ENCODE data around the gene ABCC4.
"Not testable (repeated sequence)": the region's sequence is repeated elsewhere in the genome, so short reads cannot be mapped to it uniquely, and the experiment has no call there.

Gene ABCC4

DNA sequence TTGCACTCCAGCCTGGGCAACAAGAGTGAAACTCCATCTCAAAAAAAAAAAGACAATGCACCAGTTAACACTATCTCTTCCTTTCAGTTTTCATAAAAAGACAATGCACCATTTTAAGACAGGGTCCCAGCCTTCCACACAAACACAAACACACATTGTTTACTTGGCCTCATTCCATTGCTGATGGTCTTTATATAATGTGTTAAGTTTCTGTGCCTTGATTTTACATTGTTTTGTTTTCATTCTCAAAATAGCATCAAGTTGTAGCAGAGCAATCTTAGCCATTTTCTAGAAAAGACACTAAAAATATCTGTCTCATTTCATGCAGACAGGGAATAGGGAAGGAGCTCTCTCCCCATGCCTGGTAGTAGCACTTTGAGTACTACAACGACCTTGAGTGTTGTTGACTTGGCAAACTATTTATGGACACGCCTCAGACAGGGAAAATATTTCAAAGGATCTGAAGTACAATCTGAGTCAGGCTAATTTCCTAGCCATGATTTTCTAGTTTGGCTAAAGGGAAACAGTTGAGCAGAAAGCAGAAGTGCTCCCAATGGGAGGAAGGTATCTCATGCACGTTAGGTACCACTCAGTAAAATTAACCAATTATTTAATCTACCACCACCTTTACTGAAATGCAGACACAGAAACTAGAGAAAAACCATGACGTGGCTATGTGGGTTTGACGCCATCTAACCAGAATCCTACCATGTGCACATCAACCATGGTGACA is 120.6 kb downstream of the ABCC4 start:
- WGBS (ENCODE audit: insufficient coverage), result 85% methylated on average over 4 of the region's 5 CpGs
- Histone ChIP-seq H3K27me3 (replicated peaks in 2 of 5; ENCODE audit: control insufficient read depth in 4 of 5, insufficient read depth in 5 of 5, low read length in 4 of 5) (peaks cover 0 to 2% (median 0%) of the 10 kb centered on the region in 5 experiments), H3K4me3 (ENCODE audit: control insufficient read depth in 1 of 7, extremely low read depth in 1 of 7, insufficient read depth in 4 of 7, low read depth in 2 of 7, low read length in 6 of 7) (no peak overlapping the region), H3K9me3 (ENCODE audit: control extremely low read depth in 1 of 5, control insufficient read depth in 4 of 5, insufficient read depth in 2 of 5, low read depth in 1 of 5, low read length in 4 of 5) (peaks cover 0 to 13% (median 3%) of the 10 kb centered on the region in 5 experiments), H3K36me3 (ENCODE audit: control insufficient read depth in 4 of 4, insufficient read depth in 4 of 4, low read length in 3 of 4) (peaks cover 0 to 24% (median 7%) of the 10 kb centered on the region in 4 experiments), H3K4me1 (ENCODE audit: control extremely low read depth in 1 of 4, control insufficient read depth in 4 of 4, insufficient read depth in 4 of 4, low read length in 3 of 4) (peaks cover 4 to 35% (median 14%) of the 10 kb centered on the region in 4 experiments), H3K27ac (ENCODE audit: insufficient read depth in 1 of 2, low read depth in 1 of 2, low read length in 2 of 2, poor library complexity in 1 of 2, severe bottlenecking in 2 of 2) (no peak overlapping the region)
- ChIA-PET CTCF (interaction anchor here (2.8 kb wide), 1 partner anchor 23 kb away, joined by 11 read pairs; no protein-coding TSS in a partner anchor), POLR2A (no interaction called here)
- DNase-seq, result no peak

DNA sequence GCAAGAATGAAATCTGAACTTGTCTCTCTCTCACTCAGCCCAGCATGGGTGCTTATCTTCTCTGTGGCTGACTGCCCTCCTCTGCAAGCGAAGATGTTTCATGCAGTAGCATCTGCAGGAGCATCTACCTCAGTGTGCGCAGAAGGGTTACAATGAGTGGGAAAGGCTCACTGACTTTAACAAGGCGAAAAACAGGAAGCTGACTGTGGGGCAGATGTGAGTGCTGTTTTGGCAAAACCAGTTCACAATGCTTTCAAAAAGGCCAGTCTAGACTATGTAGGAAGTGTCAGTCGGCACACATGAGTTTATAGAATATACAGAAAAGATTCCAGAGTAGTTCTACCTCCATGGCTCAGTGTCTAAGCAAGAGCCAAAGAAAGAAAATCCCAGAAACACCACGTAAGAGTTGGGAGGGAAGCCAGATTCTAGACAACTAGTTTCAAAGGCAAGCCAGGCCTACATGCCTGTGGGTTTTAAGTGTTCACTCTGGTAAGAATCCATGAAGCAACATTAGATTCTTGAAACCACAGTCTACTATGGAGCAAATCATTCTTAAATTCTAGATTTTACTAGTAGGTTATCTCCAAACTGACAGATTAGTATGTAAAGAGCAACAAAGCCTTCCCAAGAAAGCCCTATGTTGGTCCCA is 124.5 kb downstream of the ABCC4 start:
- H3K27ac ChIP-seq (ENCODE audit: insufficient read depth in 1 of 2, low read depth in 1 of 2, low read length in 2 of 2, poor library complexity in 1 of 2, severe bottlenecking in 2 of 2), result no peak overlapping the region
- POLR2A ChIA-PET, result no interaction called here

DNA sequence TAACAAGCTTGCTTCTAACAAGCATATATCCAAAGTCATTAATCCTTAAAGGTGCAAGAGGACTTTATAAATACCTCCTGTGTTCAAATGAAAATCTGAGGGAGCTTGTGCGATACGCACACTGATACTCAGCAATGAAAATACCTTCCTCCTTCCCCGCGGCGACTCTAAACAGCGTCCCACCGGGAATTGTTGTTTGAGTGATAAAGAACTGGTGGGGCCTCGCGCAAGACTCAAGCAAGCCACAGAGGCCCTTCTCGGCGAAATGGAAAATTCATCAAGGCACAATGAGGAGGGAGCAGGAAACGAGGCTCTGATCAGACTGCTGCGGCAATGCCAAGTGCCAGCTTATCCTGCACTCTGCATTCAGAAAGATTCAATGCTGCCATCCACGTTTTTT is 126.7 kb downstream of the ABCC4 start:
- CTCF ChIA-PET, result interaction anchor here (1.3 to 1.5 kb wide), 2 partner anchors 8 to 11 kb away, joined by 3 to 4 read pairs; no protein-coding TSS in a partner anchor
- no peak for DNase-seq
- peaks cover 0 to 40% (median 22%) of the 10 kb centered on the region in 4 experiments for H3K36me3 ChIP-seq (ENCODE audit: control insufficient read depth in 4 of 4, insufficient read depth in 4 of 4, low read length in 3 of 4)
- WGBS (ENCODE audit: insufficient coverage), result over 99% methylated on average over 11 of the region's 14 CpGs
- H3K27ac ChIP-seq (ENCODE audit: insufficient read depth in 1 of 2, low read depth in 1 of 2, low read length in 2 of 2, poor library complexity in 1 of 2, severe bottlenecking in 2 of 2), result no peak overlapping the region
- H3K4me3 ChIP-seq (ENCODE audit: control insufficient read depth in 1 of 7, extremely low read depth in 1 of 7, insufficient read depth in 4 of 7, low read depth in 2 of 7, low read length in 6 of 7), result no peak overlapping the region
- H3K27me3 ChIP-seq (replicated peaks in 2 of 5; ENCODE audit: control insufficient read depth in 4 of 5, insufficient read depth in 5 of 5, low read length in 4 of 5), result no peaks in the 10 kb centered on the region
- H3K4me1 ChIP-seq (ENCODE audit: control extremely low read depth in 1 of 4, control insufficient read depth in 4 of 4, insufficient read depth in 4 of 4, low read length in 3 of 4), result peaks cover 0 to 5% (median 0%) of the 10 kb centered on the region in 4 experiments
- peaks cover 0 to 8% (median 1%) of the 10 kb centered on the region in 5 experiments for H3K9me3 ChIP-seq (ENCODE audit: control extremely low read depth in 1 of 5, control insufficient read depth in 4 of 5, insufficient read depth in 2 of 5, low read depth in 1 of 5, low read length in 4 of 5)
- POLR2A ChIA-PET, result no interaction called here

More for the DNA sequence above, 124.5 kb downstream of the ABCC4 start:
- no peak for DNase-seq
- 88% methylated on average over 3 of the region's 5 CpGs for WGBS (ENCODE audit: insufficient coverage)
- peaks cover 0 to 13% (median 3%) of the 10 kb centered on the region in 5 experiments for H3K9me3 ChIP-seq (ENCODE audit: control extremely low read depth in 1 of 5, control insufficient read depth in 4 of 5, insufficient read depth in 2 of 5, low read depth in 1 of 5, low read length in 4 of 5)
- H3K36me3 ChIP-seq (ENCODE audit: control insufficient read depth in 4 of 4, insufficient read depth in 4 of 4, low read length in 3 of 4), result peaks cover 0 to 39% (median 15%) of the 10 kb centered on the region in 4 experiments
- CTCF ChIA-PET, result no interaction called here
- H3K27me3 ChIP-seq (replicated peaks in 2 of 5; ENCODE audit: control insufficient read depth in 4 of 5, insufficient read depth in 5 of 5, low read length in 4 of 5), result no peaks in the 10 kb centered on the region
- peaks cover 0 to 11% (median 0%) of the 10 kb centered on the region in 4 experiments for H3K4me1 ChIP-seq (ENCODE audit: control extremely low read depth in 1 of 4, control insufficient read depth in 4 of 4, insufficient read depth in 4 of 4, low read length in 3 of 4)
- H3K4me3 ChIP-seq (ENCODE audit: control insufficient read depth in 1 of 7, extremely low read depth in 1 of 7, insufficient read depth in 4 of 7, low read depth in 2 of 7, low read length in 6 of 7), result no peak overlapping the region

DNA sequence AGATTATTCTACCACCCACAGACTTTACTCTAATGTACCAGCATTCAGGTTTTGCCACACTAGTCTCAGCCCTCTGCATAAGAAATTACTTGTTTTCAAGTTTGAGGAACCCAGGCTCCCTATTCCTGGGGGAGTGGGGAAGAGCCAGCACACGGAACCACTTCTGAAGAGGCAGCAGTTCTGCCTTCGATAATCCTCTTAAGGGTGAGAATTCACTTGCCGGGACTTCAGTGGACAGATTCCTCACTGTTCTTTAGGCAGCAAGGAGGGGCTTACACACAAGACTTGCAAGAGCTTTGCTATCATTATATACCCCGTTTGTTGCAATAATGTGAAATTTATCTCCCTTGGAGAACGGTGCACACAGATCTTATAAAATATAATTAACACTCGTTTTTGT is 133.1 kb downstream of the ABCC4 start:
- H3K4me1 ChIP-seq (ENCODE audit: control extremely low read depth in 1 of 4, control insufficient read depth in 4 of 4, insufficient read depth in 4 of 4, low read length in 3 of 4), result no peaks in the 10 kb centered on the region
- H3K27me3 ChIP-seq (replicated peaks in 2 of 5; ENCODE audit: control insufficient read depth in 4 of 5, insufficient read depth in 5 of 5, low read length in 4 of 5), result no peaks in the 10 kb centered on the region
- no peak overlapping the region for H3K27ac ChIP-seq (ENCODE audit: insufficient read depth in 1 of 2, low read depth in 1 of 2, low read length in 2 of 2, poor library complexity in 1 of 2, severe bottlenecking in 2 of 2)
- WGBS (ENCODE audit: insufficient coverage), result 97% methylated on average over 4 of the region's 6 CpGs
- no peak overlapping the region for H3K4me3 ChIP-seq (ENCODE audit: control insufficient read depth in 1 of 7, extremely low read depth in 1 of 7, insufficient read depth in 4 of 7, low read depth in 2 of 7, low read length in 6 of 7)
- H3K9me3 ChIP-seq (ENCODE audit: control extremely low read depth in 1 of 5, control insufficient read depth in 4 of 5, insufficient read depth in 2 of 5, low read depth in 1 of 5, low read length in 4 of 5), result no peaks in the 10 kb centered on the region
- CTCF ChIA-PET, result interaction anchor here (0.7 kb wide), 1 partner anchor 213 kb away, joined by 3 read pairs; no protein-coding TSS in a partner anchor
- POLR2A ChIA-PET, result no interaction called here
- DNase-seq, result no peak
- H3K36me3 ChIP-seq (ENCODE audit: control insufficient read depth in 4 of 4, insufficient read depth in 4 of 4, low read length in 3 of 4), result peaks cover 0 to 39% (median 31%) of the 10 kb centered on the region in 4 experiments

DNA sequence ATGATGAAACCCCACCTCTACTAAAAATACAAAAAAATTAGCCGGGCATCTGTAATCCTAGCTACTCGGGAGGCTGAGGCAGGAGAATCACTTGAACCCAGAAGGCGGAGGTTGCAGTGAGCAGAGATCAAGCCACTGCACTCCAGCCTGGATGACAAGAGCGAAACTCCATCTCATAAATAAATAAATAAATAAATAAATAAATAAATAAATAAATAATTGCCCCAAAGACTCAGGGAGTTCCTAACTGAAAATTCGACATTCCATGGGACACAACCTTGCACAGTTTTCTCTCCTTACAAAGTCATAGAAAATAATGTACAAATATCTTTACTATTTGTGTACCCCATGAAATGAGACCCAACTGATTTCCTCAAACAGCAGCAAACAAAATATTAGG is 134.2 kb downstream of the ABCC4 start:
- H3K36me3 ChIP-seq (ENCODE audit: control insufficient read depth in 4 of 4, insufficient read depth in 4 of 4, low read length in 3 of 4), result peaks cover 0 to 41% (median 33%) of the 10 kb centered on the region in 4 experiments
- H3K27ac ChIP-seq (ENCODE audit: insufficient read depth in 1 of 2, low read depth in 1 of 2, low read length in 2 of 2, poor library complexity in 1 of 2, severe bottlenecking in 2 of 2); H3K4me1 ChIP-seq (ENCODE audit: control extremely low read depth in 1 of 4, control insufficient read depth in 4 of 4, insufficient read depth in 4 of 4, low read length in 3 of 4); H3K9me3 ChIP-seq (ENCODE audit: control extremely low read depth in 1 of 5, control insufficient read depth in 4 of 5, insufficient read depth in 2 of 5, low read depth in 1 of 5, low read length in 4 of 5); DNase-seq; H3K27me3 ChIP-seq (replicated peaks in 2 of 5; ENCODE audit: control insufficient read depth in 4 of 5, insufficient read depth in 5 of 5, low read length in 4 of 5); CTCF ChIA-PET; H3K4me3 ChIP-seq (ENCODE audit: control insufficient read depth in 1 of 7, extremely low read depth in 1 of 7, insufficient read depth in 4 of 7, low read depth in 2 of 7, low read length in 6 of 7); POLR2A ChIA-PET: not testable (repeated sequence)
- no CpG with 5 or more reads among the region's 5 CpGs for WGBS (ENCODE audit: insufficient coverage)

DNA sequence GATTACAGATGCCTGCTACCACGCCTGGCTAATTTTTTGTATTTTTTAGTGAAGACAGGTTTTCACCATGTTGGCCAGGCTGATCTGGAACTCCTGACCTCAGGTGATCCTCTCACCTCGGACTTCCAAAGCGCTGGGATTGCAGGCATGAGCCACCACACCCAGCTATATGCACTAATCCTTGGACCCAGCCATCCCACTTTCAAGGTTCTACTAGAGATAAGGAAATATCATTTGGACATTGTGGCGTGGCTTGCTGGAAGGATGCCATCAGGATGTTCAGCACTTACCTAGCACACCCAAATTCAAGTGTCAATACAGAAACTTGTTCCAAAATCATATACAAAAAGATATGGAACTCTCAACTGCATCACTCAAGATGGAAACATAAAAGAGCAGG is 136.4 kb downstream of the ABCC4 start:
- no peak for DNase-seq
- Histone ChIP-seq H3K36me3 (ENCODE audit: control insufficient read depth in 4 of 4, insufficient read depth in 4 of 4, low read length in 3 of 4) (peaks cover 0 to 35% (median 29%) of the 10 kb centered on the region in 4 experiments), H3K9me3 (ENCODE audit: control extremely low read depth in 1 of 5, control insufficient read depth in 4 of 5, insufficient read depth in 2 of 5, low read depth in 1 of 5, low read length in 4 of 5) (no peaks in the 10 kb centered on the region), H3K27ac (ENCODE audit: insufficient read depth in 1 of 2, low read depth in 1 of 2, low read length in 2 of 2, poor library complexity in 1 of 2, severe bottlenecking in 2 of 2) (no peak overlapping the region), H3K4me3 (ENCODE audit: control insufficient read depth in 1 of 7, extremely low read depth in 1 of 7, insufficient read depth in 4 of 7, low read depth in 2 of 7, low read length in 6 of 7) (no peak overlapping the region), H3K27me3 (replicated peaks in 2 of 5; ENCODE audit: control insufficient read depth in 4 of 5, insufficient read depth in 5 of 5, low read length in 4 of 5) (no peaks in the 10 kb centered on the region), H3K4me1 (ENCODE audit: control extremely low read depth in 1 of 4, control insufficient read depth in 4 of 4, insufficient read depth in 4 of 4, low read length in 3 of 4) (no peaks in the 10 kb centered on the region)
- ChIA-PET CTCF (interaction anchor here (1.3 kb wide), 1 partner anchor 12 kb away, joined by 4 read pairs; no protein-coding TSS in a partner anchor), POLR2A (no interaction called here)
- 100% methylated on average over 3 of the region's 4 CpGs for WGBS (ENCODE audit: insufficient coverage)
